HG03095 (cell line): Measurements from ENCODE around the gene TENM4.
"Not testable (repeated sequence)": the region's sequence is repeated elsewhere in the genome, so short reads cannot be mapped to it uniquely, and the experiment has no call there.

Experiments
- ATAC-seq: cut with Tn5 transposase; IDR thresholded peaks from one replicate; pipeline ENCODE4 v1.9.1; 2021; ENCODE audit warnings: moderate library complexity; ENCODE audit not compliant: unreplicated experiment

TENM4 gene

DNA sequence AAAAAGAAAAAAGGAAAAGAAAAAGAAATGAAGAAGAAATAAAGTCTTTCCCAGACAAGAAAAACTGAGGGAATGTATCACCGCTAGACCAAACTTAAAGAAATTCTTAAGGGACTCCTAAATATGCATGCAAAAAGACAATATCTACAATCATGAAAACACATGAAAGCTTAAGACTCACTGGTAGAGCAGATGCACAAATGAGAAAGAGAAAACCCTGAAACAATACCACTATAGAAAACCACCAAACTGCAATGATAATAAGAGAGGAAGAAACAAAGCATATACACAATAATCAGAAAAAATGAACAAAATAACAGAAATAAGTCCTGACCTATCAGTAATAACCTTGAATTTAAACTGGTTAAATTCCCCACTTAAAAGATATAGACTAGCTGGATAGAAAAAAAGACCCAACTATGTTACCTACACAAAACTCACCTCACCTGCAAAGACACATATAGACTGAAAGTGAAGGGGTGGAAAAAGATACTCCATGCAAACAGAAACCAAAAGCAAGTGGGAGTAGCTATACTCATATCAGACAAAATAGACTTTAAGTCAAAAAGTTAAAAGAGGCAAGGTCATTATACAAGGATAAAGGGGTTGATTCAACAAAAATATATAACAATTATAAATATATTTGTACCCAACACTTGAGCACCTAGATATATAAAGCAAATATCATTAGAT, 804.9 kb downstream of the TENM4 start:
- no peak for ATAC-seq

DNA sequence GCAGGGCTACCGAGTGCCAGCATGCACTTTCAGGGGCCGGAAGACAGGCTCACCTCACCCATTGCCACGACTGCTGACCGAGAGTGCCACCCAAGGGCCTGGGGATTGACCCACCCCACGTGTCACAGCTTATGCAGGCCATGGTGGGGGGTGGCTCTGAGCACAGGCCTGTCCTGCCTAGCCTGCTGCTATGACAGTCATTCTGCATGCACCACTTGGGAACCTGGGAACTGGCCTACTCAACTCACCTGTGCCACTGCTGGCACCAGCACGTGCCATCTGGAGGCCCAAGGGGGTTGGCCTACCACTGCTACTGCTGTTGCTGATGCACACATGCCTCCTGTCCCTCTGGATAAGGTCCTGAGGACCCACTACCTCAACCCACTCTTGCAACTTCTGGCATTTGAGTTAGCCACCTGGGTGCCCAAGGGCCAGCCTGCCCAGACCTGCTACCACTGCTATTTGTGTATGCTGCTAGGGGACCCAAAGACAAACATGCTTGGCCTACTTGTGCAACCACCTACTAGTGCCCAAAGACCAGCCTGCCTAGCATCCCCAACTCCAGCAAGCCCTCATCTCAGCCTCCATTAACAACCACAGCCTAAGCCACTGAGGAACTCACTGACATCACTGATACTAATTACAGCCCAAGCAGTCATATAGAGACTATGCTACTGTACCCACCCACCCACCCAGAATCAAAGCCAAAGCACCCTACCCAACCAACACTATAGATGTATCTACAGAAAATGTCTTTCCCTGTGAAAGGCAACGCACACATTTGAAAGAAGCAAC, 807.1 kb downstream of the TENM4 start:
- ATAC-seq = no peak

DNA sequence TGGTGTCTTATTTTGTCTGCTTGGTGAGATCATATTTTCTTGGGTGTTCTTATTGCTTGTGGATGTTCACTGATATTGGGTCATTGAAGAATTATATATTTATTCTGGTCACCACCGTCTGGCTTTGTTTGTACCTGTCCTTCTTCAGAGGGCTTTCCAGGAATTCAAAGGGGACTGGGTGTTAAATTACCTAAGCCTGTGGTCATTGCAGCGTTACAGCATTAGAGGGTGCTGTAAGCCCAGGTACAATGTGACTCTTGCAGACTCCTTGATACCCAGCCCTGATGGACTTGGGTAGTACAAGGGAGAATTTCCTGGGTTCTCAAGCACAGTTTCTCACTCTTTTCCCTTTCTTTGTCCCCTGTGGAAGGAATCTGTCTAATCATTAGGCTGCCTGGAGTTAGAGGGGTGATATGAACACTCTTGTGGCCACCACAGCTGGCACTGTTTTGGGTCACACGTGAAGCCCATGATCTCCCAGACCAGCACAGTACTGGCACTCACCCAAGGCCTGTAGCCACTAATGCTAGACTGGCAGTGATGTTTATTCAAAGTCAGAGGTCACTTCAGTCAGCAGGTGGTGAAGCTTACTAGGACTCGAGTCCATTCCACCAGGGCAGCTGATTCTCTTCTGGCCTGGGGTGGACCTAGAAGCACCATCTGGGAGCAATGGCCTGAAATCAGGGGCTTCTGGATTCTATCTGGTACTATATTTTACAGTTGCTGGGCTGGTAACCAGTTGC, 810.1 kb downstream of the TENM4 start:
- no peak for ATAC-seq

DNA sequence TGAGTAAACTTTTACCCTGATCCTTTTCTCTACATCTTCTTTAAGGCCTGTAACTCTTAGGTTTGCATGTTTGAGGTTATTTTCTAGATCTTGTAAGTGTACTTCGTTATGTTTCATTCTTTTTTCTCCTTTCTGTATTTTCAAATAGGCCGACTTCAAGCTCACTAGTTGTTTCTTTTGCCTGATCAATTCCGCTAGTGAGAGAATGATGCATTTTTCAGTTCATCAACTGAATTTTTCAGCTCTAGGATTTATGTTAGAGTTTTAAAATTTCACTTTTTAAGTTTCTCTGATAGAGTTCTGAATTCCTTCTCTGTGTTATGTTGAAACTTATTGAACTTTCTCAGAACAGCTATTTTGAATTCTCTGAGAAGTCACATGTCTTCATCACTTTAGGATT, 810.7 kb downstream of the TENM4 start:
- ATAC-seq = no peak

DNA sequence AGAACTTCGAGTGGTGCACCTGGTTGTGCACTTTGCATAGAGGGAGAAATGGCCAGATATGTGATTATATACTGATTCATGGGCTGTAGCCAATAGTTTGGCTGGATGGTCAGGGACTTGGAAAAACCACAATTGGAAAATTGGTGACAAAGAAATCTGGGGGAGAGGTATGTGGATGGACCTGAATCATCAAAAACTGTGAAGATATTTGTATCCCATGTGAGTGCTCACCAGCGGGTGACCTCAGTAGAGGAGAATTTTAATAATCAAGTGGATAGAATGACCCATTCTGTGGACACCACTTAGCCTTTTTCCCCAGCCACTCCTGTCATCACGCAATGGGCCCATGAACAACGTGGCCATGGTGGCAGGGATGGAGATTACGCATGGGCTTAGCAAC, 818.2 kb downstream of the TENM4 start:
- ATAC-seq = no peak

DNA sequence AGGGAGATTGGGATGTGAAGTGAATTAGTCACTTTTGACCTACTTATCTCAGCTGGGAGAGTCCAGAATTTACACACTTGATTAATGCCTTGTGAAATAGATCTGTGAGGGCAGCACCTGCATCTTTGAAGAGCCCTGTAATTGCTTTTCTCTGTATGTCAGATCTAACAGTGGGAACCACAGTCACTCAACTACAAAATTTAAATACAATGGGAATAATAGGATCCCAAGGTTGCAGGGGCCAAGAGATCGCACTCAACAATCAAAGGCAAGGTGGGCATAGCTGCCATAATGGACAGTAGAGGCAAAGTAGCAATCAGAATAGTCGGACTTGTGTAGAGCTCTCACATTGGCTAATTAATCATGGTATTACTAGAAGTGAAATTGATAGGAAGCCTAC, 820.7 kb downstream of the TENM4 start:
- ATAC-seq = no peak

DNA sequence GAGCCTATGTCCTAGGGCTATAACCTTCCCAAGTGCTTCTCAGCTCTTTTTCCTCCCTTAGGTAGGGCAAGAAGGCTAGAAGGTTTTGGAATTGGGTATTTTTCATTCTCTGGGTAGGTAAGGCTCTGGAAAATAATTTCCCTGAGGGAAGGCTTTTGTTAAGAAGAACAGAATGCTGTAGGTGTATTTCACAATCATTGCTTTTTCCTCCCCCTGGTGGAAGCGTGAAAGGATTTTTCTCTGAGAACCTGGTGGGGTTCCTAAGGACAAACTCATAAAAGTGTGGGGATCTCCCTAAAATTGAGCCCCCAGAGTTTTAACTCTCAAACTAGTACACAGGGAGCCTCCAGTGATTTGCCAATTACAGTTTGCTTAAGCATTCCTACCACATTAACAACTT, 825.1 kb downstream of the TENM4 start:
- ATAC-seq = no peak

DNA sequence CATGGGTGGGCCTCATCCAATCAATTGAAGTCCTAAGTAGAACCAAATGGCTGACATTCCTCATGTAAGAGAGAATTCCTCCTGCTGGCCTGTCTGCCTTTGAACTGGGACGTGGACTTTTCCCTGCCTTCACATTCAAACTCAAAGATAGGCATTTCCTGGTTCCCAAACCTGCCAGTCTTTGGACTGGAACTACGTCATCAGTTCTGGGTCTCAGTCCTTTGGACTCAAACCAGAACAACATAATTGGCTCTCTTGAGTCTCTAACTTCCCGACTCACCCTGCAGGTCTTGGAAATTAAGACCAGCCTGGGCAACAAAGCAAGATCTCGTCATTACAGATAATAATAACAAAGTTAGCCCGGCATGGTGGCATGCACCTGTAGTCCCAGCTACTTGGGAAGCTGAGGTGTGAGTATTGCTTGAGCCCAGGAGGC, 827.4 kb downstream of the TENM4 start:
- ATAC-seq = no peak

DNA sequence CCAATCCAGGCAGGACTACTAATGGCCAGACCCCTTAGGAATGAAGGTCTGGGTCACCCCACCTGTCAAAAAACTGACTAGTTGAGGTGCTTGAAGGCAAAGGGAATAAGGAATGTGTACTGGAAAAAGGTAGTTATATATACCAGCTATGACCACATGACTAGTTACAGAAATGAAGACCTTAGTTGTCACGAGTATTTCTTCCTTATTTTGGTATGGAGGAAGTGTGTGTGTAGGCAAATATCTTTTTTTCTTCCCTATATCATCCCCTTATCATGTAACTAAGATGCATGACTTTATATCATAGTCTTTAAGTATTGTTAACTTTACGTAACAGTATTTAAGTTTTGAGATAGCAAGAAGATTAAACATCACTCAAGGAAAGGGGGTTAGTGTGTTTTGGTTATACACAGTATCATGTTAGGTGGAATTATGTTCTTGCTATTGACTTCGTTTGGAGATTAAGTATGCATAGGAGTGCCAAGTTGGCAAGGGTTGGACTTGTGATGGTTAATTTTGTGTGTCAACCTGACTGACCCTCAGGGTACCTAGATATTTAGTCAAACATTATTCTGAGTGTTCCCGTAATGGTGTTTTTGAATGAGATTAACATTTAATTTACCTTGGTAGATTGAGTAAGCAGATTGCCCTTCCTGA, 828.0 kb downstream of the TENM4 start:
- no peak for ATAC-seq

DNA sequence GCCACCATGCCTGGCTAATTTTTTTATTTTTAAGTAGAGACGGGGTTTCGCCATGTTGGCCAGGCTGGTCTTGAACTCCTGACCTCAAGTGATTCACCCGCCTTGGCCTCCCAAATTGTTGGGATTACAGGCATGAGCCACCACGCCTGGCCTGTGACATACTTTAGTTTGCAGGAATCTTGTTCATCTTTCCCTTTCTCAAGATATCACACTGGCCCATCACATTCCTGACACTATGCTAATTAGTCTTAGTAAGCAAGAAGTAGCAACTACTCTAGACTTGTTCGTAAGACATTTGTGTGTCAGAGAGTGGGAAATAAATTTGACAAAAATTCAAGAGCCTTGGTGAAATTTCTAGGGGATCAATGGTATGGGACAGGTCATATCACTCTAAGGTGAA, 831.5 kb downstream of the TENM4 start:
- not testable (repeated sequence) for ATAC-seq

DNA sequence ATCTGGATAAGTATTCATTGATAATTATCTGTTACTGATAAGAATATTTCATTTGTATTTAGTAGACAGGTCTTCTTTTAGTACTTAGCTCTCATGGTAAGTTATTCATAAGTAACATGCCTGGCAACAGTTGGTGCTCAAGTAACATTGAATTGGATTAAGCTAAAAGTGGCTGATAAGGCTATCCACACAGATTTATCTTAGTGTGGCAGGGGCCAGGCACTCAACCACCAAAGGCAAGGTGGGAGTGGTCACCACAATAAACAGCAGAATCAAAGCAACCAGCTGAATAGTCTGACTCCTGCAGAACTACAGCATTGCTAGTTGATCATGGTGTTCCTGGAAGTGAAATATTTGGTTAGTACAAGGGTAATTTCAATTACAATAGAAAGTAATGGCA, 833.1 kb downstream of the TENM4 start:
- no peak for ATAC-seq

DNA sequence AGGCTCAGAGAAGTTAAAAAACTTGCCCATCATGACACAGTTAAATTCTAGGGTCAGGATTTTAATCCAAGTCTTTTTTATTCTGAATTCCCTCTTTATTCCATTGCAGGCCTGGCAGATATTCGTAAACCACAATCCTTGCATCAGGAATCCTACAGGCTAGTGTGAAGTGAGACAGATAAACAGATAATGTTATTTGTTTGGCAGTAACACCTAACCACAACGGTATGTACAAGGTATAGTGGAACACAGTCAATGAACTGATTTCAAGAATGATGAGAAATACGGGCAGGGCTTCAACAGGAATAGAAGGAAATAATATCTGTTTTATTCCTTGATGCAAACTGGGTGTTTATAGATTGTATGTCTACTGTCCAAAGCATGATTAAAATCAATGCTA, 834.2 kb downstream of the TENM4 start:
- no peak for ATAC-seq

DNA sequence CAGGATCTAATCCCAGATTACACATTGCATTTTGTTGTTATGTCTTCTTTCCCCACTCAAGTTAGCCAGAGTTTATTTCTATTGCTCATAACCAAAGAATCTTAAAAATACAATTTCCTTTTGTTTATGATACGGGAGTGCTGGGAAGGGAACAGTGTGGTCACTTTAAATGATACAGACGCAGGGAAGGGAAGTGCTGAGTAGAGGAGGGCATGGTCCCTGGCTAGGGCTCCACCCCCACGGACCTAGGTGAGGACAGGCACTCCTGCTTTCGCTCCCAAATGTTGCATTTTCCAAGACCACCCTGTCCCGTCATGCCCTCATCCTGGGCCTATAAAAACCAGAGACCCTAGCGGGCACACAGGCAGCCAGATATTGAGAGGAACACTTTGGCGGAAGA, 835.5 kb downstream of the TENM4 start:
- no peak for ATAC-seq

DNA sequence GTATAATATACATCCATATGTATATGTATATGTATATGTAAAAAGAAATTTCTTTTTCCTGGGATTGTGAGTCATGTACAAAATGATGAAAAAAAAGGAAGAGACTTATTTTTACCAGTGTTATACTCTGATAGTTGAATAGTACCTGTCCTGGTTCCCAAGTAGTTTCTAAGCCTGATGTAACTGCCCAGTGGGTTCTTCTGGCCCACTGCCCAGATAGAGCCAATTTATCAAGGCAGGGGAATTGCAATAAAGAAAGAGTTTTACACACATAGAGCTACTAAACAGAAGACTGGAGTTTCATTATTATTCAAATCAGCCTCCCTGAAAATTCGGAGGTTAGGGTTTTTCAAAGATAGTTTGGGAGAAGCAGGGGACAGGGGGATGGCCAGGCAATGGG, 837.0 kb downstream of the TENM4 start:
- no peak for ATAC-seq
